ENCODE data around the gene PRRG2. TPM values are rescaled to one million over a fixed set of nuclear protein-coding genes. Genes with fewer than 3 reads are reported as not detected.

Gene PRRG2
- total and polyA plus RNA-seq, 9 of the 15 experiments (the other 6 are each of a cell fraction or from before 2014, with no cell fraction given), result 0.06 to 1.1 (median 0.33) TPM

DNA sequence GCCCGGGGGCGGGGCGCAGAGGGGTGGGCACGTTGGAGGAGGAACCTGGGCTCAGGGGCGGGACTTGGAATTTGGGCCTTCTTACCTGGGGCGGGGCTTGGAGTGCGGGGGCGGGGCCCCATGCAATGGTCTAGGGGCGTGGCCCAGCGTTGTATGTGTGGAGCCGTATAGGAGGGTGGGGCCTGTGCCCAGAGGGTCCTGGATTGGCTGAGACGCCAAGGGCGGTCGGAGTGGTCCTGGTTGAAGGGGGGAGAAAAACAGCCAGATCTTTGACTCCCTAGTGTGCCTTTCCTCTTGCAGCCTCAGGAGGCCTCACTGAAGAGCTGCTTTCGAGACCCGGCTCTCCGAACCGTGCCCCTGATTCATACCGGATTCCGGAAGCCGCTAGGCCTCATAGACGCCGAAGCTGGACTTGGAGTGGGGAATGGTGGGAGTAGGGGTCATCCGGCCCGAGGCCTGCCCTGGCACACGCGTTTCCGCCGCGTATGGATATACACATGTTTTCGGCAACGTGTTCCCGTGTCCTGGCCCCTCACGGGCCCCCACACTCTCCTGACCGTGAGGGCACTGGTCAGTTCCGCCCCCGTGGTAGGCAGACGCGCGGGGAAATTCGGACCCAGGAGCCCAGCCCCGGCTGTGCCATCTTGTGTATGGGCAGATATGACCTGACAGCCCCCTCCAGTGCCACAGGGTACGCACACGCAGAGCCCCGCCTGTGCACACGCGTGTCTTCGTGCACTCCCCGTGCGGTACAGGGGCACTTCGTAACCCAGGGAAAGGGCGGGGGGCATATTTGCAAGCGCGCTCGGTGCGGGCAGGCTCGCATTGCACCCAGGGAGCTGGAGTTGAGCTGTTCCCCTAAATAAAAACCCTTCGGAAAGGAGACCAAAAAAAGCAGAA, 9.2 kb downstream of the PRRG2 start (continued):
- TF ChIP-seq RBFOX2 (IDR thresholded peaks at IDR 0.05; ENCODE audit: low read depth, low read length) (peak; percentile 91), ZNF57 (CRISPR knock-in tag; IDR thresholded peaks at IDR 0.05) (no peak), ZNF347 (CRISPR knock-in tag; IDR thresholded peaks at IDR 0.05; ENCODE audit: low read depth) (no peak), SOX6 (IDR thresholded peaks at IDR 0.05) (no peak), ZNF696 (CRISPR knock-in tag; conservative IDR thresholded peaks at IDR 0.05) (no peak), ZSCAN29 (IDR thresholded peaks at IDR 0.05) (peak; percentile 94), ZNF165 (CRISPR knock-in tag; IDR thresholded peaks at IDR 0.05; ENCODE audit: borderline replicate concordance) (no peak), RBM39 (optimal IDR thresholded peaks at IDR 0.05; ENCODE audit: low read depth, low read length) (no peak), KLF16 (IDR thresholded peaks at IDR 0.05) (no peak), PTTG1 (tag; IDR thresholded peaks at IDR 0.05; ENCODE audit: low read depth) (no peak), PHTF2 (CRISPR knock-in tag; IDR thresholded peaks at IDR 0.05) (no peak), GABPA (tag; conservative IDR thresholded peaks at IDR 0.05; ENCODE audit: low read depth) (peak; percentile 70), BRF1 (IDR thresholded peaks at IDR 0.05; ENCODE audit: borderline replicate concordance, extremely low read depth, insufficient read length) (no peak)
- TF ChIP-seq, protein P1, sequence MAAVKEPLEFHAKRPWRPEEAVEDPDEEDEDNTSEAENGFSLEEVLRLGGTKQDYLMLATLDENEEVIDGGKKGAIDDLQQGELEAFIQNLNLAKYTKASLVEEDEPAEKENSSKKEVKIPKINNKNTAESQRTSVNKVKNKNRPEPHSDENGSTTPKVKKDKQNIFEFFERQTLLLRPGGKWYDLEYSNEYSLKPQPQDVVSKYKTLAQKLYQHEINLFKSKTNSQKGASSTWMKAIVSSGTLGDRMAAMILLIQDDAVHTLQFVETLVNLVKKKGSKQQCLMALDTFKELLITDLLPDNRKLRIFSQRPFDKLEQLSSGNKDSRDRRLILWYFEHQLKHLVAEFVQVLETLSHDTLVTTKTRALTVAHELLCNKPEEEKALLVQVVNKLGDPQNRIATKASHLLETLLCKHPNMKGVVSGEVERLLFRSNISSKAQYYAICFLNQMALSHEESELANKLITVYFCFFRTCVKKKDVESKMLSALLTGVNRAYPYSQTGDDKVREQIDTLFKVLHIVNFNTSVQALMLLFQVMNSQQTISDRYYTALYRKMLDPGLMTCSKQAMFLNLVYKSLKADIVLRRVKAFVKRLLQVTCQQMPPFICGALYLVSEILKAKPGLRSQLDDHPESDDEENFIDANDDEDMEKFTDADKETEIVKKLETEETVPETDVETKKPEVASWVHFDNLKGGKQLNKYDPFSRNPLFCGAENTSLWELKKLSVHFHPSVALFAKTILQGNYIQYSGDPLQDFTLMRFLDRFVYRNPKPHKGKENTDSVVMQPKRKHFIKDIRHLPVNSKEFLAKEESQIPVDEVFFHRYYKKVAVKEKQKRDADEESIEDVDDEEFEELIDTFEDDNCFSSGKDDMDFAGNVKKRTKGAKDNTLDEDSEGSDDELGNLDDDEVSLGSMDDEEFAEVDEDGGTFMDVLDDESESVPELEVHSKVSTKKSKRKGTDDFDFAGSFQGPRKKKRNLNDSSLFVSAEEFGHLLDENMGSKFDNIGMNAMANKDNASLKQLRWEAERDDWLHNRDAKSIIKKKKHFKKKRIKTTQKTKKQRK (IDR thresholded peaks at IDR 0.05; ENCODE audit: borderline replicate concordance, low read depth, low read length), result no peak
- TF ChIP-seq, protein P2, sequence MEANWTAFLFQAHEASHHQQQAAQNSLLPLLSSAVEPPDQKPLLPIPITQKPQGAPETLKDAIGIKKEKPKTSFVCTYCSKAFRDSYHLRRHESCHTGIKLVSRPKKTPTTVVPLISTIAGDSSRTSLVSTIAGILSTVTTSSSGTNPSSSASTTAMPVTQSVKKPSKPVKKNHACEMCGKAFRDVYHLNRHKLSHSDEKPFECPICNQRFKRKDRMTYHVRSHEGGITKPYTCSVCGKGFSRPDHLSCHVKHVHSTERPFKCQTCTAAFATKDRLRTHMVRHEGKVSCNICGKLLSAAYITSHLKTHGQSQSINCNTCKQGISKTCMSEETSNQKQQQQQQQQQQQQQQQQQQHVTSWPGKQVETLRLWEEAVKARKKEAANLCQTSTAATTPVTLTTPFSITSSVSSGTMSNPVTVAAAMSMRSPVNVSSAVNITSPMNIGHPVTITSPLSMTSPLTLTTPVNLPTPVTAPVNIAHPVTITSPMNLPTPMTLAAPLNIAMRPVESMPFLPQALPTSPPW (CRISPR knock-in tag; IDR thresholded peaks at IDR 0.05), result no peak; the same call in none of the 2 replicates
